ENCODE data around the gene CCDC136.

CCDC136 gene

GRCh38 chr7:128833946-128834325 lies 42.2 kb downstream of the CCDC136 start:
- H3K36me3 ChIP-seq (ENCODE audit: control insufficient read depth, insufficient read depth, low read length), result peaks cover 40% of the 10 kb centered on the region; the same call in 1 of the 2 replicates
- no peaks in the 10 kb centered on the region for H3K9me3 ChIP-seq (ENCODE audit: control insufficient read depth, insufficient read depth, low read depth, low read length)
- H3K4me3 ChIP-seq (ENCODE audit: low read depth, low read length), result peak overlapping the region; percentile 19; the same call in 1 of the 2 replicates

GRCh38 chr7:128835231-128835751 lies 43.5 kb downstream of the CCDC136 start:
- Histone ChIP-seq H3K27ac (ENCODE audit: low read depth, low read length) (no peak overlapping the region), H3K9me3 (ENCODE audit: control insufficient read depth, insufficient read depth, low read depth, low read length) (no peaks in the 10 kb centered on the region), H3K36me3 (ENCODE audit: control insufficient read depth, insufficient read depth, low read length) (peaks cover 51% of the 10 kb centered on the region; the same call in 1 of the 2 replicates), H3K9ac (ENCODE audit: low read length) (no peak overlapping the region), H3K4me3 (ENCODE audit: low read depth, low read length) (no peak overlapping the region), H3K4me1 (ENCODE audit: control insufficient read depth, insufficient read depth, low read length) (peaks cover 20% of the 10 kb centered on the region), H3K27me3 (ENCODE audit: control insufficient read depth, insufficient read depth, low read length) (peaks cover 12% of the 10 kb centered on the region)

More at GRCh38 chr7:128833946-128834325, 42.2 kb downstream of the CCDC136 start:
- Histone ChIP-seq H3K27me3 (ENCODE audit: control insufficient read depth, insufficient read depth, low read length) (peaks cover 18% of the 10 kb centered on the region), H3K9ac (ENCODE audit: low read length) (no peak overlapping the region), H3K4me1 (ENCODE audit: control insufficient read depth, insufficient read depth, low read length) (peaks cover 27% of the 10 kb centered on the region), H3K27ac (ENCODE audit: low read depth, low read length) (no peak overlapping the region)

GRCh38 chr7:128835790-128836641 lies 44.2 kb downstream of the CCDC136 start:
- H3K9ac ChIP-seq (ENCODE audit: low read length), result no peak overlapping the region
- H3K4me3 ChIP-seq (ENCODE audit: low read depth, low read length), result no peak overlapping the region
- H3K9me3 ChIP-seq (ENCODE audit: control insufficient read depth, insufficient read depth, low read depth, low read length), result no peaks in the 10 kb centered on the region
- no peak overlapping the region for H3K27ac ChIP-seq (ENCODE audit: low read depth, low read length)
- peaks cover 6% of the 10 kb centered on the region; the same call in 1 of the 2 replicates for H3K27me3 ChIP-seq (ENCODE audit: control insufficient read depth, insufficient read depth, low read length)
- peaks cover 58% of the 10 kb centered on the region; the same call in 1 of the 2 replicates for H3K36me3 ChIP-seq (ENCODE audit: control insufficient read depth, insufficient read depth, low read length)
- H3K4me1 ChIP-seq (ENCODE audit: control insufficient read depth, insufficient read depth, low read length), result peaks cover 17% of the 10 kb centered on the region

GRCh38 chr7:128836729-128837348 lies 45.1 kb downstream of the CCDC136 start:
- H3K9me3 ChIP-seq (ENCODE audit: control insufficient read depth, insufficient read depth, low read depth, low read length), result no peaks in the 10 kb centered on the region
- no peak overlapping the region for H3K4me3 ChIP-seq (ENCODE audit: low read depth, low read length)
- no peaks in the 10 kb centered on the region for H3K27me3 ChIP-seq (ENCODE audit: control insufficient read depth, insufficient read depth, low read length)
- H3K9ac ChIP-seq (ENCODE audit: low read length), result no peak overlapping the region
- peaks cover 23% of the 10 kb centered on the region for H3K4me1 ChIP-seq (ENCODE audit: control insufficient read depth, insufficient read depth, low read length)
- H3K36me3 ChIP-seq (ENCODE audit: control insufficient read depth, insufficient read depth, low read length), result peaks cover 66% of the 10 kb centered on the region; the same call in 1 of the 2 replicates
- H3K27ac ChIP-seq (ENCODE audit: low read depth, low read length), result no peak overlapping the region

GRCh38 chr7:128837521-128837921 lies 45.8 kb downstream of the CCDC136 start:
- Histone ChIP-seq H3K27ac (ENCODE audit: low read depth, low read length) (no peak overlapping the region), H3K9ac (ENCODE audit: low read length) (no peak overlapping the region), H3K36me3 (ENCODE audit: control insufficient read depth, insufficient read depth, low read length) (peaks cover 70% of the 10 kb centered on the region; the same call in 1 of the 2 replicates), H3K4me3 (ENCODE audit: low read depth, low read length) (no peak overlapping the region), H3K27me3 (ENCODE audit: control insufficient read depth, insufficient read depth, low read length) (no peaks in the 10 kb centered on the region), H3K4me1 (ENCODE audit: control insufficient read depth, insufficient read depth, low read length) (peaks cover 24% of the 10 kb centered on the region), H3K9me3 (ENCODE audit: control insufficient read depth, insufficient read depth, low read depth, low read length) (no peaks in the 10 kb centered on the region)

- H3K4me3 ChIP-seq (ENCODE audit: low read depth, low read length), result no peak overlapping the region
- no peaks in the 10 kb centered on the region for H3K27me3 ChIP-seq (ENCODE audit: control insufficient read depth, insufficient read depth, low read length)
- peaks cover 17% of the 10 kb centered on the region for H3K4me1 ChIP-seq (ENCODE audit: control insufficient read depth, insufficient read depth, low read length)
- H3K9ac ChIP-seq (ENCODE audit: low read length), result no peak overlapping the region
- no peaks in the 10 kb centered on the region for H3K9me3 ChIP-seq (ENCODE audit: control insufficient read depth, insufficient read depth, low read depth, low read length)
- no peak overlapping the region for H3K27ac ChIP-seq (ENCODE audit: low read depth, low read length)
- peaks cover 77% of the 10 kb centered on the region; the same call in 1 of the 2 replicates for H3K36me3 ChIP-seq (ENCODE audit: control insufficient read depth, insufficient read depth, low read length)
Observed at GRCh38 chr7:128838109-128838779, 46.5 kb downstream of the CCDC136 start.

GRCh38 chr7:128838981-128839731 lies 47.4 kb downstream of the CCDC136 start:
- Histone ChIP-seq H3K4me3 (ENCODE audit: low read depth, low read length) (no peak overlapping the region), H3K4me1 (ENCODE audit: control insufficient read depth, insufficient read depth, low read length) (peaks cover 9% of the 10 kb centered on the region), H3K27ac (ENCODE audit: low read depth, low read length) (no peak overlapping the region), H3K9me3 (ENCODE audit: control insufficient read depth, insufficient read depth, low read depth, low read length) (no peaks in the 10 kb centered on the region), H3K27me3 (ENCODE audit: control insufficient read depth, insufficient read depth, low read length) (no peaks in the 10 kb centered on the region), H3K9ac (ENCODE audit: low read length) (no peak overlapping the region), H3K36me3 (ENCODE audit: control insufficient read depth, insufficient read depth, low read length) (peaks cover 86% of the 10 kb centered on the region; the same call in 1 of the 2 replicates)

GRCh38 chr7:128839751-128840177 lies 48.0 kb downstream of the CCDC136 start:
- Histone ChIP-seq H3K27ac (ENCODE audit: low read depth, low read length) (no peak overlapping the region), H3K27me3 (ENCODE audit: control insufficient read depth, insufficient read depth, low read length) (no peaks in the 10 kb centered on the region), H3K9ac (ENCODE audit: low read length) (no peak overlapping the region), H3K4me3 (ENCODE audit: low read depth, low read length) (no peak overlapping the region), H3K36me3 (ENCODE audit: control insufficient read depth, insufficient read depth, low read length) (peaks cover 90% of the 10 kb centered on the region; the same call in 1 of the 2 replicates), H3K4me1 (ENCODE audit: control insufficient read depth, insufficient read depth, low read length) (peaks cover 9% of the 10 kb centered on the region), H3K9me3 (ENCODE audit: control insufficient read depth, insufficient read depth, low read depth, low read length) (no peaks in the 10 kb centered on the region)

GRCh38 chr7:128840326-128841170 lies 48.8 kb downstream of the CCDC136 start:
- Histone ChIP-seq H3K9ac (ENCODE audit: low read length) (no peak overlapping the region), H3K36me3 (ENCODE audit: control insufficient read depth, insufficient read depth, low read length) (peaks cover 92% of the 10 kb centered on the region; the same call in 1 of the 2 replicates)

More at GRCh38 chr7:128840326-128841170, 48.8 kb downstream of the CCDC136 start:
- H3K27me3 ChIP-seq (ENCODE audit: control insufficient read depth, insufficient read depth, low read length), result no peaks in the 10 kb centered on the region
- H3K4me3 ChIP-seq (ENCODE audit: low read depth, low read length), result no peak overlapping the region
- H3K4me1 ChIP-seq (ENCODE audit: control insufficient read depth, insufficient read depth, low read length), result peaks cover 9% of the 10 kb centered on the region
- H3K27ac ChIP-seq (ENCODE audit: low read depth, low read length), result no peak overlapping the region
- H3K9me3 ChIP-seq (ENCODE audit: control insufficient read depth, insufficient read depth, low read depth, low read length), result no peaks in the 10 kb centered on the region

Measured in HUES6 (cell line).